Spleen (tissue), 13 donors: ENCODE measurements around the gene FBXW10. TPM values are rescaled to one million over a fixed set of nuclear protein-coding genes. Genes with fewer than 3 reads are reported as not detected.
"Not testable (repeated sequence)": the region's sequence is repeated elsewhere in the genome, so short reads cannot be mapped to it uniquely, and the experiment has no call there.

Experiments used
- DNase-seq: peaks from one replicate; pipeline ENCODE4 v3.0.0-alpha.2; 2020
- H3K27ac ChIP-seq, 8 donors: fragments of 200-600 bp; sonication (generic) in 7 of 8; 1 replicate in 4 of 8; 2 replicates in 4 of 8; pipeline versions ENCODE4 v1.5.0 to v1.8.0; 2016 to 2021; ENCODE audit warnings: inconsistent platforms in 4 of 8, mild to moderate bottlenecking in 4 of 8, moderate library complexity in 1 of 8
- H3K27me3 ChIP-seq, 7 donors: fragments of 200-600 bp; sonication (generic) in 6 of 7; replicated peaks in 1 of 7; 1 replicate in 4 of 7; 2 replicates in 3 of 7; pipeline versions ENCODE4 v1.5.0 to v1.8.0; 2016 to 2021; ENCODE audit warnings: inconsistent platforms in 3 of 7, mild to moderate bottlenecking in 1 of 7
- H3K36me3 ChIP-seq, 6 donors: fragments of 200-600 bp; sonication (generic) in 5 of 6; 1 replicate in 4 of 6; 2 replicates in 2 of 6; pipeline versions ENCODE4 v1.5.0 to v1.8.0; 2016 to 2021; ENCODE audit warnings: inconsistent platforms in 2 of 6
- H3K4me1 ChIP-seq, 6 donors: fragments of 200-600 bp; sonication (generic) in 5 of 6; 1 replicate in 3 of 6; 2 replicates in 3 of 6; pipeline versions ENCODE4 v1.5.0 to v1.8.0; 2016 to 2021; ENCODE audit warnings: inconsistent platforms in 3 of 6
- H3K4me3 ChIP-seq, 8 donors: fragments of 200-600 bp; sonication (generic) in 7 of 8; 1 replicate in 4 of 8; 2 replicates in 4 of 8; pipeline versions ENCODE4 v1.5.0 to v1.8.0; 2016 to 2021; ENCODE audit warnings: inconsistent platforms in 4 of 8, mild to moderate bottlenecking in 4 of 8, moderate library complexity in 2 of 8
- H3K9me3 ChIP-seq, 8 donors: fragments of 200-600 bp; sonication (generic) in 7 of 8; 1 replicate in 4 of 8; 2 replicates in 4 of 8; pipeline versions ENCODE4 v1.5.0 to v1.8.0; 2016 to 2021; ENCODE audit warnings: inconsistent platforms in 4 of 8
- CTCF ChIP-seq, 11 experiments: fragments of 200-600 bp in 7 of 11; fragments of 450-650 bp in 4 of 11; sonication (generic) in 4 of 11; IDR thresholded peaks in 8 of 11; conservative IDR thresholded peaks in 3 of 11; 1 replicate in 7 of 11; 2 replicates in 4 of 11; pipeline versions ENCODE4 v1.4.0 to v1.8.0; 2016 to 2021; ENCODE audit warnings: antibody characterized with exemption in 11 of 11, inconsistent platforms in 4 of 11, mild to moderate bottlenecking in 1 of 11
- WGBS, 5 donors: extraction: QIAGEN DNeasy Blood & Tissue Kit in 3 of 5; methylation state at CpG; one replicate each; pipeline versions ENCODE4 v1.1.5 to v1.1.7; 2013 to 2018; 5-methylcytosine and 5-hydroxymethylcytosine counted together
- intact Hi-C: fragments of 100-400 bp; cut with DNase I; formaldehyde crosslinking; loops from one replicate; pipeline ENCODE4 v1.15.0; 2023; ENCODE audit warnings: low total_unique reads
- long read RNA-seq, 2 donors: transcript quantifications; one replicate each; lab custom pipeline, GENCODE V29; 2026
- polyA plus RNA-seq, 3 donors: library from polyadenylated mRNA; stranded (reverse); fragments of 200-250 nt; gene quantifications; one replicate each; pipeline ENCODE4 v1.2.1, GENCODE V29; 2013
- total RNA-seq, 7 donors: library from RNA; depleted of rRNA in 3 of 7; stranded (reverse); fragments of >200 nt in 3 of 7; fragmentation: NEBNext Ultra II Directional in 4 of 7; extraction: Animal tissue kit (Norgen Biotek cat#: 25700) in 4 of 7; gene quantifications; one replicate each; pipeline versions ENCODE4 v1.1.0 to v1.2.1, GENCODE V29; 2016 to 2021
- donor health status: healthy with polysubstance abuse.
- donor health status: DM: no; HTN: no; CAD: no; lungs with moderate emphysema.
- donor health status: DM: no; HTN: no; CAD: no.
- donor health status: Bipolar disorder and iron deficiency.
- donor health status: healthy.
- donor health status: DM: no; HTN: no; CAD: no.
- donor health status: DM: yes; HTN: yes; CAD: no.

Gene FBXW10
- total RNA-seq (under 1 TPM in 1 of 7 donors, not detected in 6; 0.11 TPM), polyA plus RNA-seq (under 1 TPM; 0.07 to 0.10 (median 0.08) TPM)
- long read RNA-seq, donor 1 = 0 reads
- long read RNA-seq, donor 2 = 0 reads

- DNase-seq, H3K4me1 ChIP-seq, intact Hi-C loops, H3K27me3 ChIP-seq, H3K27ac ChIP-seq, H3K4me3 ChIP-seq, H3K36me3 ChIP-seq, H3K9me3 ChIP-seq: not testable (repeated sequence)
- 41 to 84% (median 65%) methylated on average over 8 to 9 of the region's 10 CpGs for WGBS, 5 donors
Measured at GRCh38 chr17:18743699-18744421, at the start of gene FBXW10. Gene FBXW10 (plus strand): TSS chr17:18744054. CDS start chr17:18744245, 191 bp downstream.

DNA sequence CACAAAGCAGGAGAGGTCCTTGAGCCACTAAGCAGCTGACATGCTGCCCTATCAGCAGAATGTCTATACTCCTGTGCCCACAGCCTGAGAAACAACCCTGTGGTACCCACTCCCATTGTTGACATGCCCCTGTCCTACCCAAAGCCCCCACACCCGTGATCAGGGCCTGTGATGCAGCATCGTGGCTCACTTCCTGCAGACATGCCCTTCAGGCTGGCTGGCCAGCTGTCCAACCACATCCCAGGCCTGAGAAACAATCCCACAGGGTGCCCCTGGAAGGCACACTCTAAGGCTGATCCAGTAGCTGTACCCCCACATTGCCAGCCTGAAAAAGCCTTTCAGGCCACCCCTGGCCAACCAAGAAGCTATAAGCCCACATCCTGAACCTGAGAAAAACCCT is 48.7 kb upstream of the FBXW10 start:
- intact Hi-C loops, DNase-seq, H3K27ac ChIP-seq, H3K27me3 ChIP-seq, H3K4me3 ChIP-seq, H3K36me3 ChIP-seq, H3K9me3 ChIP-seq: not testable (repeated sequence)
- H3K4me1 ChIP-seq = peaks cover 0 to 11% (median 2%) of the 10 kb centered on the region in 6 donors
- WGBS, 5 donors = 20 to 78% (median 45%) methylated on average over 1 to 2 of the region's 2 CpGs

DNA sequence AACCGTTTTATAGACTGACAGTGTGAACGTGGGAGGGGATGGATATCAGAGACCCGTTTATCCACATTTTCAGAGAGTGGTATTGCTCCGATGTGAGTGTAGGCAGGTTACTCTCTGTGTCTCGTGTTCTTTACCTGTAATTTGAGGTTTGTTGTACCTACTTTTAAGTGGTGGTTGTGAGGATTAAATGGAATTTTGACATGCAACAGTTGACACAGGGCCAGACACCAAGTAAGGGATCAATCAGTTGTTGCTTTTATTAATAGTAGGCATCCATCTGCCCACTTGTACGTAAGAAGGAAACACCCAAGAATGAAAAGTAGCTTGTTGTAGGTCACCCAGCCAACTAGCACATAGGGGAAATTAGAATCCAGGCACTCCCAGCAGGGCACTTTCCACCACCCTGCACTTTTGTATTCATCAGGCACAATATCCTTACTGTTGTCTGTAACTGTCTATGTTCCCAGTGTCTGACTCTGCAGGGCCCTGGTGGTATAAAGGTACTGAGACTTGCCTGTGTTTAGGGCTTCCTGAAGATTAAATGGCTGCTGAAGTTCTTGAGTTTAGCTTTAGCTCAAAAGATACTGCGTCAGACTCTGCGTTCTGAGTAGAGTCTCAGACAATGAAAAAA is 45.3 kb upstream of the FBXW10 start:
- WGBS, 5 donors = 55 to 67% (median 59%) methylated on average over 8 of the region's 8 CpGs
- DNase-seq, H3K27me3 ChIP-seq, H3K9me3 ChIP-seq, H3K36me3 ChIP-seq, intact Hi-C loops: not testable (repeated sequence)
- Histone ChIP-seq H3K27ac (peak overlapping the region in 2 of 8 donors; percentile 65 to 72), H3K4me1 (peaks cover 0 to 11% (median 2%) of the 10 kb centered on the region in 6 donors), H3K4me3 (peak overlapping the region; percentile 36 to 73 (median 47))

DNA sequence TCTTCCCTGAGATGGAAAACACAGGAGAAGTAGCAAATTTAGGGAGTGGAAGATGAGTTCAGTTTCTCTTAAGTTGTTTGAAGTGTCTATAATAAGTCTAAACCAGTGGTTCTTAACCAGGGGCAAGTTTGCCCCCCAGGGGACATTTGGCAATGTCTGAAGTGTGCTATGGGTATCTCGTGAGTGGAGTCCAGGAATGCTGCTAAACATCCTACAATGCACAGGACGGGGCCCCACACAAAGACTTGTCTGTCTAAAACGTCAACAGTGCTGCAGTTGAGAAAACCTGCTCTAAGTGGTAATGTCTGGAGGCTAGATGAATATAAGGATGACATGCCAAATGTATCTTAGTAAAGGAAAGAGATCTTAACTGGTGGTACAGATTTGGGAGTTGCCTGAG is 37.9 kb upstream of the FBXW10 start:
- intact Hi-C loops = not testable (repeated sequence)

GRCh38 chr17:18708215-18708614 is 35.6 kb upstream of the FBXW10 start:
- H3K9me3 ChIP-seq, H3K36me3 ChIP-seq, H3K4me3 ChIP-seq, intact Hi-C loops, H3K27ac ChIP-seq, DNase-seq, H3K27me3 ChIP-seq, H3K4me1 ChIP-seq: not testable (repeated sequence)
- 89 to 100% (median 95%) methylated on average over 3 of the region's 3 CpGs for WGBS, 5 donors

More for the DNA sequence above, 37.9 kb upstream of the FBXW10 start:
- not testable (repeated sequence) for DNase-seq, H3K4me3 ChIP-seq, H3K36me3 ChIP-seq, H3K27ac ChIP-seq, H3K27me3 ChIP-seq, H3K9me3 ChIP-seq, H3K4me1 ChIP-seq
- 85 to 95% (median 88%) methylated on average over 3 of the region's 3 CpGs for WGBS, 5 donors

GRCh38 chr17:18712354-18712999 is 31.4 kb upstream of the FBXW10 start:
- 12 to 17% (median 17%) methylated on average over 6 to 7 of the region's 7 CpGs for WGBS, 5 donors
- peak; percentile 78 for DNase-seq

DNA sequence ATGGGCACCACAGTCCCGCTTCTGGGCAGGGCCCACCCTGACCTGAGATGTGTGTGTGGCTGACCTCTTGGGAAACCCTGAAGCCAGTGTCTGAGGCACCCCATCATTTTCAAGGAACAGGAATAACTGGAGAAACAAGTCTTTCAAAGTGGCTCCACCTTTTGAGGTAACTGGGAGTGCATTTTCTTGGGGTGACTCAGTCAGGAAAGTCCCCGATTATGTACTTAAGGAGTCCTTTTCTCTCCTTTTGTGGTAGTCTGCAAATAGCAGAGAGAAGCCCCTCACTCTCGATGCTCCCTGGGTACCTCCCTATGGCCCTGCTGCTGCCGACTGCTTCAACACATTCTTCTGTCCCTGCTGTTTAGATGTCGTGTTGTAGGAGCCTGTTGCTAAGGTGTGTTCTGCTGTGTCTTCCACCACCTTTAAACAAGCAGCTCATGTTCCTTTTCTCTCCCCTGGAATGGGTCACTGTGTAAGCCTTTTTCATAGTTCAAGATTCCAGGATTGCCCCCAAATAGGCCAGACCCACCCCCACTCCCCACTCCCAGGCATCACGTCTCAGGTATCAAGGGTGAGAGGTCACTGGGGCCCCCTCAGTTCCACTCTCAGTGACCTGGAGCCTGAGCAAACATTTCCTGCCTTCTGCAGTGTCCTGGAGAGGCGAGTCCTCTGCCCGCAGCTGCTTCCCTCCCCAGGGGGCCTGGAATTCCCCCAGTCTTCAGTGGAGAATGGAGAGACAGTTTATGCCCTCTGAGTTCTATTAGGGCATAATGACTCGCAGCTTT is 25.0 kb upstream of the FBXW10 start:
- H3K4me1 ChIP-seq, H3K36me3 ChIP-seq, H3K27me3 ChIP-seq, H3K9me3 ChIP-seq, DNase-seq, H3K4me3 ChIP-seq, H3K27ac ChIP-seq, intact Hi-C loops: not testable (repeated sequence)
- WGBS, 5 donors = 49 to 69% (median 66%) methylated on average over 7 to 8 of the region's 9 CpGs

More at GRCh38 chr17:18712354-18712999, 31.4 kb upstream of the FBXW10 start:
- H3K27ac ChIP-seq, H3K36me3 ChIP-seq, H3K27me3 ChIP-seq, H3K9me3 ChIP-seq, H3K4me3 ChIP-seq, H3K4me1 ChIP-seq, intact Hi-C loops: not testable (repeated sequence)
- TF ChIP-seq CTCF (IDR thresholded peaks at IDR 0.05 in 8 of 11, conservative IDR thresholded peaks at IDR 0.05 in 3 of 11) = peak in 10 of 11 experiments; percentile 9 to 65 (median 48)

- 76 to 93% (median 83%) methylated on average over 11 to 12 of the region's 12 CpGs for WGBS, 5 donors
Measured at GRCh38 chr17:18719428-18720110, 24.3 kb upstream of the FBXW10 start.

More at GRCh38 chr17:18719428-18720110, 24.3 kb upstream of the FBXW10 start:
- H3K4me3 ChIP-seq, H3K27me3 ChIP-seq, H3K27ac ChIP-seq, H3K36me3 ChIP-seq, intact Hi-C loops, H3K9me3 ChIP-seq, DNase-seq, H3K4me1 ChIP-seq: not testable (repeated sequence)
